AG20443 (cell line): ENCODE data around the gene PIGT.

Experiments
- DNase-seq: peaks from one replicate; pipeline ENCODE4 v3.0.0; 2012; ENCODE audit warnings: low spot score, mixed read lengths

Gene PIGT

DNA sequence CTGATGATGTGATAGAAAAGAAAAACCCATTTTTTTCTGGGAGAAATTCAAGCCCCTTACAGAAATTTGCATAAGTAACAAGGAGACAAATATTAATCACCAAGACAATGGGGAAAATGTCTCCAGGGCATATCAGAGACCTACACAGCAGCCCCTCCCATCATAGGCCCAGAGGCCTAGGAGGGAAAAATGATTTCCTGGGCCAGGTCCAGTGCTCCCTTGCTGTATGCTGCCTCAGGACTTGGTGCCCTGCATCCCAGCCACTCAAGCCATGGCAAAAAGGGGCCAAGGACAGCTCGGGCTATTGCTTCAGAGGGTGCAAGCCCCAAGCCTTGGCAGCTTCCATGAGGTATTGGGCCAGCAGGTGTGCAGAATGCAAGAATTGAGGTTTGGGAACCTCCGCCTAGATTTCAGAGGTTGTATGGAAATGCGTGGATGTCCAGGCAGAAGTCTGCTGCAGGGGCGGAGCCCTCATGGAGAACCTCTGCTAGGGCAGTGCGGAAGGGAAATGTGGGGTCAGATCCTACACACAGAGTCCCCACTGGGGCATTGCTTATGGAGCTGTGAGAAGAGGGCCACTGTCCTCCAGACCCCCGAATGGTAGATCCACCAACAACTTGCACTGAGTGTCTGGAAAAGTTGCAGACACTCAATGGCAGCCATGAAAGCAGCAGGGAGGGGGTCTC, 15.5 kb upstream of the PIGT start:
- no peak for DNase-seq

DNA sequence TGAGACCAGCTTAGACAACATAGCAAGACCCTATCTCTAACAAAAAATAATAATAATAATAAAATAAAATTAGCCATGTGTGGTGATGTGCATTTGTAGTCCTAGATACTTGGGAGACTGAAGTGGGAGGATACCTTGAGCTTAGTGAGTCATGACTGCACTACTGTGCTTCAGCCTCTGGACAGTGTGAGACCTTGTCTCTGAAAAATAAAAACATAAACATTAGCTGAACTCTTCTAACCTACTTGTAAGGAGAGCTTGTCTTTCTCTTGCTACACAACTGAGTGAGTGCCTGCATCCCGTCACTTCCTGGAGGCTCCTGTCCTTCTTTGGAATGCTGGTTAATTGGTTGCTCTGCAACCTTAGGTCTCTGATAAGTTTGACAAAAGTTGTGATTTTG, 13.0 kb upstream of the PIGT start:
- no peak for DNase-seq

DNA sequence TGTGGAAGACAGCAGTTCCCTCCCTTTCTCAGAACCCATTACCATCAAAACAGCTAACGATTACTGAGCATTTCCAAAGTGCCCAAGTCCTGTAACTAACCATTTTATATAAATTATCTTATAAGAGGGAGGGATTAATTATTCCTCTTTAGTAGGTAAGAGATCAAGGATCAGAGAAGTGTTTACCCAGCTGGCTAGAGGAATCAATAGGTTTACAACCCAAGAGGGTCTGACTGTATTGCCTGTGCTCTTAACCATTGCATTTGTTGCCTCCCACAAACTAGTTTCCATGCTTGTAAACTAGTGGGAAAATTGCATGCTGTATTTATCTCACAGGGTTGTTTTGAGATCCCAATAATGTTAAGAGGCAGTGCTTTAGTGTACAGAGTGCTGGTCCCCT, 11.5 kb upstream of the PIGT start:
- DNase-seq, result no peak

DNA sequence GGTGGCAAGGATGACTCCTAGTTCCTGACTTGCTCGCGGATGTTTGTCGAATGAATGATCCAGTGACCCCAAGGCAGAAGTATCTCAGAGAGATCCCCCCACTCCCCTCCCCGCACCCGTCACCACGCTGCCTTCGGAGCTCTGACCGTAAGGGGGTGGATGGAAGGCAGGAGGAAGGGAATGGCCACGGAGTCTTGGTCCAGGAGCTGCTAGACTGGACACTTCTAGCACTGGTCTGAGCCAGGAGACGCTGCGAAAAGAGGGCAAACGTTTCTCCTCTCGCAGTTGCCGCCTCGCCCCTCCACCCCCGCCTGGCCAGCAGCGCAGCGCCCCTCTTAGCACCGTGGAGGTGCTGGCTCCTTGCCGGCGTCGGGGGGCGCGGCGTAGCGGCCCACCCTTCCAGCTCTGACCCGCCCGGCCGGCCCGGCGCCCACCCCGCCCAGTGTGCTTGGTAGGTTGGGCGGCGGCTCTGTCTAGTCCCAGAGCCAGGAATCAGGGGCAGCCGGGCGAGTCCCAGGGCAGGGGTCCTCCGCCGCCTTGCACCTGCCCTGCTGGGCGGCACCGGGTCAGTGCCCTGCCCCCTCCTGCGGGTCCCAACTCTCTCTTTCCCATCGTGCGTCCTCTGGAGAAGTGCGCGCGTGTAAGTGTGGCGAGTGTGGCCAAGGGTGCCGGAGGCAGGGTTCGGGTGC, 10.2 kb upstream of the PIGT start:
- DNase-seq, result peak; percentile 58

DNA sequence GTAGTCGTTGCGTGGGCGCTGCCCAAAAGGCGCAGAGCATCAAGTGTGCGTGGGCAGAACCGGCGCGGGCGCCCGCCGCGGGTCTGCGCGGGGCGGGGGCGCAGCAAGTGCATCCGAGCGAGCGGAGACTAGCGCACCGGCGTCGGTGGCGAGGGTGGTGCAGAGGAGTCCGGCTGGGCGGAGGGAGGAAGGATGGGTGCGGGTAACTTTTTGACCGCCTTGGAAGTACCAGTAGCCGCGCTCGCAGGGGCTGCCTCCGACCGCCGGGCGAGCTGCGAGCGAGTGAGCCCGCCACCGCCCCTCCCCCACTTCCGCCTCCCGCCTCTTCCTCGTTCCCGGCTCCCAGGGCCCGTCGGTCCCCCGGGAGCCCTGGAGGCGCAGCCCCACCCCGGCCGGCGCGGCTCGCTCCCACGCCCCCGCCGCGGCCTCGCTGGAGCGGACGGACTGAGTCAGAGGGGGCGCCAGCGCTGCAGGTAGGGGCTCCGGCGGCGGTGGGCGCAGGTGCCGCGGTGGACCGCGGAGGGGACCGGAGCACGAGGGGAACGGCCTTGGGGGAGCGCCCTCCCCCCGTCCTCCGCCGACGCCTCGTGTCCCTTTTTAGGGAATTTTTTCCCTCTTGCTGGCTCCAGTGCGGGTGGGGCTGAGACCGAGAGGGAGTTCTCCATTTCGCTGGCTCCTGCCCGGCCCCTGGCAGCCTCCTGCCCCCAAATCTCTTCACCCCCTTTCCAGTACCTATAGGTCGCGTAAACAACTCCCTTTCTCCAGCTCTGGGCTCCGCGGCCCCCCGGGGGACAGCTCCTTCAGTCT, 9.5 kb upstream of the PIGT start:
- DNase-seq, result peak; percentile 65

DNA sequence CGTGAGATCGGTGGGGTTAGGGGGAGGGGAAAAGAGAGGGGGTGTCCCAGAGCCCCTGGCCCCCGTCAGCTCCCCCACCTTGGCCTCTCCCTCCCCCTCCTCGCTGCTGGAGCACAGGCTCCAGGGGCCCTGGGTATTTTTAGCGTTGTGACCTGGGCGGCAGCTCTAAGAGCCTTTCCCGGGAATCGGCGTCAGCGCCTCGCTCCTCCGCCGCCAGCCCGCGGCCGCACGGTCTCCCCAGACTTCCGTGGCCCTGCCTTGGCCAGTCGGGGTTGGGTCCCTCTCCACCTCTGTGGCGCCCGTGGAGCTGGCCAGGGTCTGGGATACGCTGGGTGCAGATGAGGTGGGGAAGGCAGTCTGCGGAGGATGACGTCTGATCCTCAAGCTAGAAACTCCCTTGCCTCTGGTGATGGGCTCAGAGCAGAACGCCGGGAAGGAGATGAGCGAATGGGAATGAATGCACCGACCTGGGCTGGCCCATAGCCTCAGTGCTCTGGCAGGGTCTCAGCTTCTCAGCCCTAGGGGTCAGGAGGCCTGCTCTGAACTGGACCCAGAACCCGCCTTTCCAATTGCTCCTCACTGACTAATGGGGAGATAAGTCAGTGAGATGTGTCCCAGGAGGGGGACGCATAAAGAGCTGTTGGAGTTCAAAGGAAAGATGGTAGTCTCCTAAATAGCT, 8.7 kb upstream of the PIGT start:
- DNase-seq, result peak; percentile 55

DNA sequence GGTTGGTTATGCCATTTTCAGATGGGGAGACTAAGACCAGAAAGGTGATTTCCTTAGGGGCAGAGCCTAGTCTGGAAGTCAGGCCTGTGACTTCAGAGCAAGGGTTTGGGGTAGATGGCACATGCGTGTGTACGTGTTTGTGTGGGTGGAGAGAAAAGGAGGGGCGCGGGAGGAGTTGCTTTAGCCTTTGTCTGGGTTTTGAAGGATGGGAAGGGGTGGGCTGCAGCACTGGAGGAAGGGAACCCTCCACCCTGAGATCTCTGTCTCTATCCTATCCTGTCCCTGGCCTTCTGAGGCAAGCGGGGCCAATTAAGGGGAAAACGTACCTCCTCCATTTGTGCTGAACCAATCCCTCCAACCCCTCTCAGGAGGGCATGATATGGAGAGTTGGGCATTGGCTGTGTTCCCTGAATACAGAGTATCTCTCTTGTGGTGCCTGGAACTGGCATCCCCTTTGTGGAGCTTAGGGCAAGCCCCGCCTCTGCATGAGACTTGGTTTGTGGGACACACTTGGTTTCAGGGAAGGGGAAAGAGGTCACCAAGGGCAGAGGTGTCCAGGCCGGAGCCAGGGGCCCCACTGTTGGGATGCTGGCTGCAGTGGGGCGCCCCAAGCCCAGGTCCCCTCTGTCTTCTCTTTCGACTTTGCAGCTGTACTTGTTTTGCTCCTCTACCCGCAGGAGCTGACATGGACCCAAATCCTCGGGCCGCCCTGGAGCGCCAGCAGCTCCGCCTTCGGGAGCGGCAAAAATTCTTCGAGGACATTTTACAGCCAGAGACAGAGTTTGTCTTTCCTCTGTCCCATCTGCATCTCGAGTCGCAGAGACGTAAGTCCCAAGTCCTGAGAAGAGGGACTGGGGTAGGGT, 7.9 kb upstream of the PIGT start, which contains the start of gene DBNDD2:
Gene DBNDD2 (plus strand): TSS at position 507 of the 863 bp plus-strand sequence. CDS start 179 bp downstream, at position 686.
- DNase-seq, result no peak

DNA sequence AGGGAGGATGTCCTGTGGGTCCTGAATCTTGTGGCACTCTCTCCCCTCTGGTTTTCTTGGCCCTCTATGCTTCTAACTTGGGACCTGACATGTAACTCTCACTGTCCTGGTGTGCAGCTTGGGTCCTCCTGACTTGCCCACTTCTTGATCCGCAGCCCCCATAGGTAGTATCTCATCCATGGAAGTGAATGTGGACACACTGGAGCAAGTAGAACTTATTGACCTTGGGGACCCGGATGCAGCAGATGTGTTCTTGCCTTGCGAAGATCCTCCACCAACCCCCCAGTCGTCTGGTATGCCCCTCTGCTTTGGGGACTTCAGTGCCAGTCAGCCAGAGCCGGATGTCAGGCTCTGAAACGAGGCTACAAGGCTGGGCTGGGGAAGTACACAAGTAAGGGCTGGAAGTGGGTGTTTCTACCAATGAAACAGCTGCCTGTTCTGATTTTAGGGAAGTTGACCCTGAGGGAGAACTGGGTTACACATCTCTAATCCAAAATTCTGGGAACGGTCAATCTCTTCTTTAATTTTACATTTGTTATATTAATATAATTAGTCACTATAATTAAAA, 7.2 kb upstream of the PIGT start:
- DNase-seq, result no peak

DNA sequence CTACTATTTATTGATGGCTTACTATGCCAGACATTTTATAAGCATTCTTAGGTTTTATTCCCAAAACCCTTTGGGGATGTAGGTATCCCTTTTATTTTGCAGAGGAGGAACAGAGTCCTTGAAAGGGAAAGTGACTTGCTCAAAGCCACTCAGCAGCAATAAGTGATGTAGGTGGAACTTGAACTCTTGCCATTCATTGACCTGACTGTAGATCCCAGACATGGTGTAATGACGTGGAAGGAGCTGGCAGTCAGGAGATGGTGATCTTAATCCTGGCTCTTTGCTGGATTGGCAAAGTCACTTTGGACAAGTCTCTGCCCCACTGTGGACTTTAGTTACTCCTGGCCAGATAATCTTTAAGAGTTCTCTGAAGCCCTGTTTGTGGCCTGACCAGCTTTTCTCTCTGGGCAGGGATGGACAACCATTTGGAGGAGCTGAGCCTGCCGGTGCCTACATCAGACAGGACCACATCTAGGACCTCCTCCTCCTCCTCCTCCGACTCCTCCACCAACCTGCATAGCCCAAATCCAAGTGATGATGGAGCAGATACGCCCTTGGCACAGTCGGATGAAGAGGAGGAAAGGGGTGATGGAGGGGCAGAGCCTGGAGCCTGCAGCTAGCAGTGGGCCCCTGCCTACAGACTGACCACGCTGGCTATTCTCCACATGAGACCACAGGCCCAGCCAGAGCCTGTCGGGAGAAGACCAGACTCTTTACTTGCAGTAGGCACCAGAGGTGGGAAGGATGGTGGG, 6.2 kb upstream of the PIGT start:
- no peak for DNase-seq

DNA sequence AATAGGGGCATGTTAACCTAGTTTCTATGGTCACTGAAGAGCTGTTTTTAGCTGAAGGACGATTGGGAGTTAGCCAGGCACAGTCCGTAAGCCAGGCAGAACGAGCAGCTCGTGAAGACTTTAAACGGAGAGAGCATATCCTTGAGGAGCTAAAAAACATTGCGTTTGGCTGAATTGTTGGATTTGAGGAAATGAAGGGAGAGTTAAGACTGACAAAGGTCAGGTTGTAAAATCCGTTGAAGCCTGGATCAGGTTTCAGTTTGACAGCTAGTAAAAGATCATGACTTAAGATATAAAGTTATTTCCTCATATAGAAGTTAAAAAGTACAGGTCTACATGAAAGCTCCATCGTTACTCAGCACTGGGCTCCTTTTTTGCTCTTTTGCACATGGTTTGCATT, 5.1 kb upstream of the PIGT start:
- DNase-seq, result no peak

DNA sequence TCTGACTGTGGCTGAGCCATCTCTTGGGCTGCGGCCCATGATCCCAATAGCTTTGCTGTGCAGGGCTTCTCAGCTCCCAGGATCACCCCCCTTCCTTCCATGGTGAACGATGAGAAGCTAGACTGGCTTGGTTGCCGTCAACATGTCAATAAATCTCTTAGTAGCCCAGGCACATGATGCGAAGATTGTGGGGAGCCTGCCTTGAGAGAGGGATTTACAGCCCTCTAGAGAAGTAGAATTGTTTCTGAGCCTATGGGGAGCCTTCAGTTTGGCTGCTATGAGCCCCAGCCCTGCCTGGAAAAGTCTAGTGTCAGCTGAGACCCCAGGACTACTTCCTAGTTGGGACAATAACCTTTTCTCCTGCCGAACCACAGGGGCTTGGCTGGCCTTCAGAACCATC, 3.3 kb upstream of the PIGT start:
- no peak for DNase-seq

DNA sequence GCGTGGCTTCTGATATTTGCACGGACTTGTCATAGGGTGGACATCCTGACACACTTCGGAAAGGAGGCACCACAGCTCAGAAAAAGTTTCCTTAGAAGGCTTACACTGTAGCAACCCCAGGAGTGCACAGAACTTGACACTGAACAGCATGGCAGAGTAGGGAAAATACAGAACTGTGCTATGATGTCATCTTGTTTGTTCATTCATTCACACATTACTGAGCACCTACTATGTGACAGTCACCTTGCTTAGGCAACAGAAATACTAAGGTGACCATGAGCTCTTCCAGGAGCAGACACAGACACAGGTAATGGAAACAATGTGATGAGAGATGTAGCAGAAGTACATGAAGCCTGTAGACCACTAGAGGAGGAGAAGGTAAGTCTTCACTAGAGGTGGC, 2.5 kb upstream of the PIGT start:
- no peak for DNase-seq

DNA sequence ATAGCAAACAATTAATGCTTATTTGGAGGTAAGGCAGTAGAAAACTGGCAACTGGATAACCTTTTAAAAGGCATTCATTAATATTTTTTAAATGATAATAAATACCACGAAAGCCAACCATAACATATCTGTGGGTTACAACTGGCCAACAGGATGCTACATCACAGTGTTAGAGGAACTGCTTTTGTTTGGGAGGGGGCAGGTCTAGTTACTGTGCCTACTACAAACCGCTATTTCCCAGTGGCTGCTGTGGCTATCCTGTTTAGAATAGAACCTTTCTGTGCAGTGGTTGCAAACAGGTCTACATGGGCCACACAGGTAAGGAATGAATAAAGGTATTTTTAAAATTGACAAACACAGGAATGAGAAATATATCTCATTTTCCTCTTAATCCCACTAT, 976 bp downstream of the PIGT start:
- no peak for DNase-seq

DNA sequence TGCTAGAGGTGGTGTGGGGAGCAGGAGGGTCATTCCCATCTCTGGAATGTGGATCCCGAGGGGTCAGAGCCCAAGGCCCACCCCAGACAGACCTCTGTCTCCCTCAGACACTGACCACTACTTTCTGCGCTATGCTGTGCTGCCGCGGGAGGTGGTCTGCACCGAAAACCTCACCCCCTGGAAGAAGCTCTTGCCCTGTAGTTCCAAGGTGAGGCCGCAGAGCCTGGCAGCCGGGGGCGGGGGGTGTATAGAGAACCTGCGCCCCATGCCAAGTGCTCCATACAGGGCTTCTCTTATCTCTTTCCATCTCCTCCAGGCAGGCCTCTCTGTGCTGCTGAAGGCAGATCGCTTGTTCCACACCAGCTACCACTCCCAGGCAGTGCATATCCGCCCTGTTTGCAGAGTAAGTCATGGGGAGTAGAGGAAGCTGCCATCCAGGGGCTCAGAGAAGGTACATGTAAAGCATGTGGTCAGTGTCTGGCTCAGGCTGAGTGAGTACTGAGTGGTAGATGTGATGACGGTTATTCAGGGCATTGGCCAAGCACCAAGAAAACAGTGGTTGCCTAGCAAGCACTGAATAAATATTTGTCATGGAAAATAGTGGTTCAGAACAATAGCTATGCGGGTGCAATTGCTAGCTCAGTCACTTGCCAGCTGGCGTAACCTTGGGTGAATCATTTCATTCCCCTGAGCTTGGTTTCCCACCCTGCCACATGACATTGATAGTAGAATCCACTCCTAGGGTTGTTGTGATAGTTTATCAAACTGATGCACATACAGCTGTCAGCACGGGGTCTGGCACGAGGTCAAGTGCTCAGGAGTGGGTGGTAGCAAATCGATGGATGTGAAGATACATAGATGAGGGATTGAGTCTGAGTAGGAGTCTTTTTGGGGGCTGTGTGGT, 3.5 kb downstream of the PIGT start:
- DNase-seq, result peak; percentile 89

DNA sequence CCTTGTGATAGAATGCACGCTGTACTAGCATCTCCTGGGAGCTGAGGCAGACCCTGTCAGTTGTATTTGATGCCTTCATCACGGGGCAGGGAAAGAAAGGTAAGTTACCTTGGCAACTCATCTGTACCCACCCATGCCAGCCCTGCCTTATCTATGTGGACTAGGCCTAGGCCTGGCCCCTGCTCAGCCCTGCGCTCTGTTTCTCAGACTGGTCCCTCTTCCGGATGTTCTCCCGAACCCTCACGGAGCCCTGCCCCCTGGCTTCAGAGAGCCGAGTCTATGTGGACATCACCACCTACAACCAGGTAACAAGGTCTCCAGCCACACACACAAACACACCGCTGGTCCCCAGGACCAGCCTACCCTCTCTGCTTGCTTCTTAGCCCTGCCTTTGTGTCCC, 4.2 kb downstream of the PIGT start:
- no peak for DNase-seq

DNA sequence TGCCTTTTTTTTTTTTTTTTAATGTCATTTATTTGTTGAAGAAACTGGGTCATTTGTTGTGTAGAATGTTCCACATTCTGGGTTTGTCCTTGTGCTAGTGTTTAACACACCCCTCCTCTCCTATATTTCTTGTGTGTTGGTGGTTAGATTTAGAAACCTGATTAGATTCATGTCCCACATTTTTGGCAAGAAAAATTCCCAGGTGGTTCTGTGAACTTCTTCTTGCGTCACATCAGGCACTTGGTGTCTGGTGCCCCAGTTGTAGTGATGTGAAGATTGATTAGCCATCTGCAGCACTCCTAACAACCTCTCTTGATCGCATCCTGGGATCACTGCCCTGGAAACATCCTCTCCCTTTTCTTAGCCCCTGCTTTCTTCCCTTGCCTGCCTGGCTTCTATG, 7.8 kb downstream of the PIGT start:
- DNase-seq, result no peak

DNA sequence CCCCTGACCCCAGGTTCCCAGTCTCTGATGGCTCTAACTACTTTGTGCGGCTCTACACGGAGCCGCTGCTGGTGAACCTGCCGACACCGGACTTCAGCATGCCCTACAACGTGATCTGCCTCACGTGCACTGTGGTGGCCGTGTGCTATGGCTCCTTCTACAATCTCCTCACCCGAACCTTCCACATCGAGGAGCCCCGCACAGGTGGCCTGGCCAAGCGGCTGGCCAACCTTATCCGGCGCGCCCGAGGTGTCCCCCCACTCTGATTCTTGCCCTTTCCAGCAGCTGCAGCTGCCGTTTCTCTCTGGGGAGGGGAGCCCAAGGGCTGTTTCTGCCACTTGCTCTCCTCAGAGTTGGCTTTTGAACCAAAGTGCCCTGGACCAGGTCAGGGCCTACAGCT, 9.6 kb downstream of the PIGT start:
- DNase-seq, result no peak

DNA sequence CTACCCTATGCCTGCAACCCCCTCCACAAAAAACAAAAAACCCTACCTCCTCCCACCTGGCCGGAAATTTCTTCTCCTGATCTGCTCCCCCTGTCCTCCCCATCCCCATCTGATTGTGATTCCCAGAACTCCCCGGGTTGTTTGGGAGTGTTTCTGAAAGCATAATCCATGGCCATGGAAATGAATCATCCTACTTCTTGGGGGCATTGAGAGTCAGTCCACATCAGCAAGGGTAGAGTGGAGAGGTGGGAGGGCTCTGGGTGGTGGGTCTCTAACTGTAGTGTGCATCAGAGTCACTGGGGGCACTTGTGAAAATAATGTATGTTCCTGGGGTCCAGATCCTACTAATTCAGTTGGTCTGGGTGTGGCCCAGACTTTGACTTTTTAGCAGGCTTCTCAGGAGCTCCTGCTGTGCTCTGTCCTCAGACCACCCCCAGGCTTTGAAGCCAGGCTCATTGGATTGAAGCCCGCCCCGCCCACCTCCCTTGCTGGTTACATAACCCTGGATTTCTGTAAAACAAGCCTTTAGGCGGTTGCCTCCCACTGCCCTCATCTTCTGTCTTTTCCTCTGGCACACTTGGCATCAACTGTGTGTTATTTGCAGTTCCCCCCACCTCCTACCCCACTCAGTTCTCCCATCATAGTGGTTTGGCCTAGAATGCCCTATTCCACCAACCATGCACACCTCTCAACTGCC, 10.5 kb downstream of the PIGT start:
- no peak for DNase-seq
